HG02870 (cell line): ENCODE data around the gene TMEM205.
"Not testable (repeated sequence)": the region's sequence is repeated elsewhere in the genome, so short reads cannot be mapped to it uniquely, and the experiment has no call there.

Experiments used
- ATAC-seq: cut with Tn5 transposase; IDR thresholded peaks from one replicate; pipeline ENCODE4 v1.9.1; 2021; ENCODE audit warnings: mild to moderate bottlenecking, moderate library complexity; ENCODE audit not compliant: unreplicated experiment

Gene TMEM205

GRCh38 chr19:11373166-11373884 is 27.3 kb upstream of the TMEM205 start:
- ATAC-seq, result no peak

DNA sequence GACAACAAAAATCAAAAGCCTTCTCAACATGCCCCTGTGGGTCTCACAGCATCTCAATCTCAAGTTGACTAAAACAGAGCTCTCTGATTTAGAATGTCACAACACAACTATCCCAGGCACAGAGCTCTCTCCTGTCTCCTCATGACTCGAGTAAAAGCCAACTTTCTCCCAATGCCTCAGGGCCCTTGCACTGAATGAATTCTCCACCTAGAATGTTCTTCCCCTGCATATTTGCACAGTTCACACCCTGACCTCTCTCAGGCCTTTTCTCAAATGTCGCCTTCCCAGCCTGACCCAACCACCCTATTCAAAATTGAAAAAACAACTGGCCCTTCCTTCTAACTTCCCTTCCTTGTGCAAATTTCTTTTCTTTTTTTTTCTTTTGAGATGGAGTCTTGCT is 24.7 kb upstream of the TMEM205 start:
- ATAC-seq, result no peak

DNA sequence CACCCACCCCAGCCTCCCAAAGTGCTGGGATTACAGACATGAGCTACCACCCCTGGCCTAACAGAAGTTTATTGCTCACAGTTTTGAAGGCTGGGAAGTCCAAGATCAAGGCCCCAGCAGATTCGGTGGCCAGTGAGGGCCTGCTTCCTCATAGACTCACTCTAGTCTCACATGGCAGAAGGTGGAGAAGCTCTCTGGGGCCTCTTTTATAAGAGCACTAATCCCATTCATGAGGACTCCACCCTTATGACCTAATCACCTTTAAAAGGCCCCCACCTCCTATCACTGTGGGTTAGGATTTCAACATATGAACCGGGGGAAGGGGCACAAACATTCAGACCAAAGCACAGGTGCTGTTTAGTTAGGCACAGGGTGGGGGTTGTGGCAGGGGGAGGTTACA is 21.5 kb upstream of the TMEM205 start:
- ATAC-seq, result no peak

DNA sequence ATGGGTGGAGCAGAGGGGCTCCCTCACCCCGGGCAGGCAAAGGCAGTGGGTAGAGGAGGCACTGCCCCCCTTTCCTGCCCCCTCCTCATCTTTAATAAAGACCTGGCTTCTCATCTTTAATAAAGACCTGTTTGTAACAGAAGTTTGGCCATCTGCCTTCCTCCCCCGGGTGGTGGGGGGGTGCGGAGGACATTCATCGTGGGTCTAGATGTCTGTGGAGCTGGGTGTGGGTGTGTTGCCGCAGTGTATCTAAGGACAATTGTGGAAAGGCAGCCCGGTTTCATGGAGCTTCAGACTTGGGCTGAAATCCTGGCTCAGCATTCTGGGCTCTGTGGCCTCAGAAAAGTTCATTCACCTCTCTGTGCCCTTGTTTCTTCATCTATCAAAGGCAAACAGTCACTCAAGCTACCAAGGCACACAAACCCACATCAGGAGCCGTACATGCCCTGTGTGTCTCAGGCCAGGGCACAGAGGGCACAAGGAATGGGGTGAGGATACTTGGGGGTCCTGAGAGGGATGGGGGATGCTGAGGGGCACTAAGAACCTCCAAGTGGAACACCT is 19.6 kb upstream of the TMEM205 start:
- no peak for ATAC-seq

DNA sequence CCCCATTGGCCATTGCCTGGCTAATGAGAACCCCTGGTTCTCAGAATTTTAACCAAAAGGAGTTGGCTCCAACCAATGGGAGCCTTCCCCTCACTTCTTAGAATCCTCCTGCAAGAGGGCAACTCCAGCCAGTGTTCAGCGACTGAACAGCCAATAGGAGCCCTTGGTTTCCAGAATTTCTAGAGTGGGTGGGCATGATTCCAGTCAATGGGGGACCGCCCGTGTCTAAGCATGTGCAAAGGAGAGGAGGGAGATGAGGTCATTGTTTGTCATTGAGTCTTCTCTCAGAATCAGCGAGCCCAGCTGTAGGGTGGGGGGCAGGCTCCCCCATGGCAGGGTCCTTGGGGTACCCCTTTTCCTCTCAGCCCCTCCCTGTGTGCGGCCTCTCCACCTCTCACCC is 18.9 kb upstream of the TMEM205 start:
- ATAC-seq, result no peak

DNA sequence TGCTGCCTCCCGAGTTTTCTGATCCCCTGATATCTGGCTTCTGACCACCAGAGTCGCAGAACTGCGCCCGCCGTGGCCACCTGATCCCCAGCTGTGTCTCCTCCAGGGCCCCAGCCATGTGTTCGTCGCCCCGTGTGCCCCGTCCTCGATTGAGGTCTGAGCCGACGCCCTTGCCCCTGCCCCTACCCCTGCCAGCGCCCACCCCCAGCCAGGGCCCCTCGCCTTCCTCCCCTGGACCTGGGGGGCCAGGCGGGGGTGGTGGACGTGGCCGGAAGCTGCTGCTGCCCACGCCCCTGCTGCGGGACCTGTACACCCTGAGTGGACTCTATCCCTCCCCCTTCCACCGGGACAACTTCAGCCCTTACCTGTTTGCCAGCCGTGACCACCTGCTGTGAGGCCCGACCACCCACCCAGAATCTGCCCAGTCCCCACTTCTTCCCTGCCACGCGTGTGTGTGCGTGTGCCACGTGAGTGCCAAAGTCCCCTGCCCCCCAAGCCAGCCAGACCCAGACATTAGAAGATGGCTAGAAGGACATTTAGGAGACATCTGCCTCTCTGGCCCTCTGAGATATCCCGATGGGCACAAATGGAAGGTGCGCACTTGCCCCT is 18.3 kb upstream of the TMEM205 start:
- no peak for ATAC-seq

- ATAC-seq, result no peak
These were observed 17.8 kb upstream of the TMEM205 start for GRCh38 chr19:11363881-11364280.

DNA sequence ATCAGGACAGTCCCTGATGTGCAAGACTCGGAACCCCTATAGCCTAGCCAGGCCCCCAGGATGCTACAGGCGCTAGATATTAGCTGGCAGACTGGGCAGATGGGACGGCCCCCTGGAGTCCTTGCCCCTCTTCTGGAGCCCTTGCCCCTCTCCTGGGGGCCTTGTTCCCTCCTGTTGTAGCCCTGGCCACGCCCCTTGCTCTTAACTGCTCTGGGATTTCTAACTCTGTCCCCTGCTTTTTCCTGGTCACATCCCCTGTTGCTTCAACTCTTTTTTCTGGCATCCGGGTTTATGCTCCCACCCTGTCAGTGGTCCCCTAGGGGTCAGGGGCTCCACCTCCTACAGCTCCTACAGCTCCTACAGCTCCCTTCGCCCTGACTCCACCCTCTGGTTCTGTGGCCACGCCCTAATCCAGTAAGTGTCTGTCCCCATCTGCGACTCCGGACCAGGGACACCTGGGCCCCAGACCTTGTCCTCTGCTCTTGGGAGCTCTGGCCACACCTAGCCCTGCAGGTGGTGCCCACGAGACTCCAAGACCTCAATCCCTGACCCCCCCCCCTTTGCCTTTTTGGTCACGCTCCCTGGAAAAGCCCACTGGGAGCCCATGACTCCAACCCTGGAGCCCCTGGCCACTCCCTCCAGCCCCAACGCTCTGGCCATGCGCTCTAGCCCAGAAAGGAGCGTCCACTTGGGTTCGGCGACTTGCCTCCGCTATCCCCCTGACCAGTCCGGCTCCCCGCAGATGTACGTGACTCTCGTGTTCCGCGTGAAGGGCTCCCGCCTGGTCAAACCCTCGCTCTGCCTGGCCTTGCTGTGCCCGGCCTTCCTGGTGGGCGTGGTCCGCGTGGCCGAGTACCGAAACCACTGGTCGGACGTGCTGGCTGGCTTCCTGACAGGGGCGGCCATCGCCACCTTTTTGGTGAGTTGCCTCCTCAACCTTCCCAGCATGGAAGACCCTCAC is 16.0 kb upstream of the TMEM205 start:
- ATAC-seq, result no peak

GRCh38 chr19:11361037-11361770 is 15.1 kb upstream of the TMEM205 start:
- no peak for ATAC-seq

GRCh38 chr19:11359421-11359820 is 13.4 kb upstream of the TMEM205 start:
- ATAC-seq, result no peak

- ATAC-seq, result no peak
These were observed 10.8 kb upstream of the TMEM205 start for GRCh38 chr19:11356676-11357550.

- no peak for ATAC-seq
These were observed 10.0 kb upstream of the TMEM205 start for GRCh38 chr19:11356074-11356397.

DNA sequence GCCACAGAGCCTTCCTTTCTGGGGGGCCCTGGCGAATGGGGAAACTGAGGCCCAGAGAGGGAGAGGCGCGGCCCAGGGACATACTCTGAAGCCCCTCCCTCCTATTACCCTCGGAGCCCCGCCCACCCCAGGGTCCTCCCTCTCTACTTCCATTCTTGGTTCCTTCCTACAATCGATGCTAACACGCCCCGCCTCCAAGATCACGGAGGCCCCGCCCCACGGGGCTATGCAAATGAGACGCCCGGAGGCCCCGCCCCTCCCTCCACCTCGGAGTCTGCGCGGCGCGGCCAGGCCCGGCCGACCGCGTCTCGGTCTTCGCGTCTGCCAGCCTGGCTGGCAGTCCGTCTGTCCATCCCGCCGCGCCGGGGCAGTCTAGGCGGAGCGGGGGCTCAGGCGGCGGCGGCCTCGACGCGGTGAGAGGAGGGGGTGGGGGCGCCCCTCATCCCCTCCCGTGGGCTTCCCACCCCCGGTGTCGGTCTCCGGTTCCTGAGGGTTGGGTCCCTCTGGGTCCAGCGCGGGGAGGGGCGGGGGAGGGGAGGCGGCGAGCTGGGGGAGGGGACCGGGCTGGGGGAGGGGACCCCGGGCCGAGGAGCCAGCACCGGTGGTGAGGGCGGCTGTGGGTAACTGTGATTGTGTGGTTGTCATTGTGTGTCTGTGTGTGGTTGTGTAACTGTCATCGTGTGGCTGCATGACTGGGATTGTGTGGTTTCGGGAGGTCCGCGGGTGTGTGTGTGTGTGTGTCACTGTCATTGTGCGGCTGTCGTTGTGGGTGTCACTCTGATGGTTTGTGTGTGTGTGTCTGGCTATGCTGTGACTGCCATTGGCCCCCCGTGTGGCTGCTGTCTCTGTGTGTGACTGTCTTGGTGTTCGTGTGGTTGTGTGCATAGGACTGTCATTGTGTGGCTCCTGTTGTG is 9.3 kb upstream of the TMEM205 start, which contains the start of gene PLPPR2:
Gene PLPPR2, plus strand, starts transcription at position 273 of the 914 bp plus-strand sequence. CDS start 2,242 bp downstream, outside the sequence.
- ATAC-seq, result no peak

- not testable (repeated sequence) for ATAC-seq
These were observed 8.0 kb upstream of the TMEM205 start for GRCh38 chr19:11354102-11354501.

- ATAC-seq, result no peak
These were observed 3.1 kb upstream of the TMEM205 start for GRCh38 chr19:11349171-11349570.

DNA sequence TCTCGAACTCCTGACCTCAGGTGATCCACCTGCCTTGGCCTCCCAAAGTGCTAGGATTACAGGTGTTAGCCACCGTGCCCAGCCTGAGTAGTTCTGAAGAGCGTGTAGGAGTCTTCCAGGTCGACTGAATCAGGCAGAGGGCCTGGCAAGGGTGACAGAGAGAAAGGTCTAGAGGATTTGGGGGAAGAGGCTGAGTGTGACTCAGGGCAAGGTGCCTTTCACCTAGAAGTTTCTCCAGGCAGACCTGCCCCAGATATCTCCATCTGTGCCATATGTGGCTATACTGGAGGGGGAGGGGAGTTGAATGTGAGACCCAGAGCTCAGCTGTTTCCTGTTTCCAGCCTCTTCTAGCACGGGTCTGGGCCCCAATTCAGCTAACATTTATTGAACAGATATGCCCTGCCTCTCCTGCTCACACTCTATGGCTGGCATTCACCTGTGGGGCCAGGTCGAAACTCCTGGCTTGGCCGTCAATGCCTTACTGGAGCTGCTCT is 1.5 kb upstream of the TMEM205 start:
- ATAC-seq, result no peak

DNA sequence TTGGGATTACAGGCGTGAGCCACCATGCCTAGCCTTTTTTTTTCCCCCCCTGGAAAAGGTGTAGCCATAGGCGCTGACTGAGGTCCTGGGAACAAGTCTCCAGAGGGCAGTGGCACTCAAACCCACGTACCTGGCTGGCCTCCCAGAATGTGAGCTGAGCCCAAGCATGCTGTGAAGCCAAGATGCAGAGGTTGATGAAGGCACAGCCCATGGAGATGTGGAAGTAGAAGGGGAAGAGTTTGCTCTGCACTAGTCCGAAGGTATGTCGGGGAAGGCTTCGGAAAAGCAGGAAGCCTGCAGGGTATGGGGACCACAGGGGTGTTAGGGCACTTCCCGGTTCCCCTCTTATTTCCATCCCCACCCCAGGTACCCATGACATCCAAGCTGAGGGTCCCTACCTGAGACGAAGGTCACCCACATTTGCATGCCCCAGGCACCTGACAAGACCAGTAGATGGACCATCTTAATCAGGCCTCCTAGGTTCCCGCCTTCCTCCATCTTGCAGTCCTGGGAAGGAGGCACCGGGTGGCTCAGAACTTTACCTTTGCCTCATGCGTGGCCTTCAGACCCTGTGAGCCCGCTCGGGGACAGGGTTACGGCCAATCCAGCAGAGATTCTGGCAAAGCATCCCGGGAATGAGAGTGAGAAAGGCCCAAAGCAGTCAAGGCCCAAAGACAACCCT is 805 bp downstream of the TMEM205 start:
- no peak for ATAC-seq

DNA sequence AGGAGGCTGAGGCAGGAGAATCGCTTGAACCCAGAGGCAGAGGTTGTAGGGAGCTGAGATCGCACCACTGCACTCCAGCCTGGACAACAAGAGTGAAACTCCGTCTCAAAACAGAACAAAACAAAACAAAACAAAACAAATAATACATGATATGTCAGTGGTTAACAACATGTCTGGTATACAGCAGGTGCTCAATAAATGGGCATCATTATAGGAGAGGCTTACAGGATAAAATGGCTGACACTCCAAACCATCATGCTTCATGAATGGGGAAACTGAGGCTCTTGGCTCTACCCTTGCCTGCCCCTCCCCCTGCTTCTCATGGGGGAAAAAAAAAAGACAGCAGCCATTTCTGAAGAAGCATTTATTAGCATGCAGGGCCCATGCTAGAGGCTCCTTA is 3.6 kb downstream of the TMEM205 start:
- ATAC-seq, result no peak
